GM12878 (cell line): Measurements from ENCODE around the gene MTMR4. TPM values are rescaled to one million over a fixed set of nuclear protein-coding genes. Genes with fewer than 3 reads are reported as not detected.

Experiments
- ATAC-seq: fragments of 200-7000 bp; cut with Tn5 transposase; 3 replicates; pipeline ENCODE4 v1.9.1; 2020; ENCODE audit warnings: mild to moderate bottlenecking, moderate library complexity
- BruUV-seq: library from RNA; stranded (reverse); fragments of 400-500 nt; replicated peaks from 2 replicates; lab custom pipeline; 2021; lab: Mats Ljungman, UMichigan
- CTCF ChIA-PET: fragments of 300-600 bp; sonication (Branson Sonifier 250); formaldehyde crosslinking; extraction: SDS; loops from one replicate; lab custom pipeline; 2021; ENCODE audit warnings: inconsistent platforms; lab: Yijun Ruan, JAX
- POLR2A ChIA-PET: fragments of 350-600 bp; formaldehyde crosslinking; extraction: SDS; loops from one replicate; lab custom pipeline; 2021; ENCODE audit warnings: inconsistent platforms; lab: Charles Lee
- RAD21 ChIA-PET: fragments of 300-600 bp; sonication (Branson Sonifier 250); formaldehyde crosslinking; loops from one replicate; lab custom pipeline; 2023; ENCODE audit warnings: antibody characterized with exemption; ENCODE audit not compliant: unreplicated experiment; lab: Charles Lee
- SMC1A ChIA-PET: fragments of 300-600 bp; sonication (Branson Sonifier 250); formaldehyde crosslinking; loops from one replicate; lab custom pipeline; 2023; ENCODE audit not compliant: unreplicated experiment, uncharacterized antibody; lab: Charles Lee
- DNase-seq: peaks from one replicate; pipeline ENCODE4 v3.0.0-alpha.2; 2011; ENCODE audit warnings: low read depth, low spot score
- FAIRE-seq: peaks from 3 replicates; lab custom pipeline; 2011; peaks lifted over from hg19 to GRCh38; lab: Jason Lieb, UNC
- H2AFZ ChIP-seq: 2 replicates; pipeline ENCODE4 v1.6.0; 2011; ENCODE audit warnings: low read depth, low read length, control low read depth; ENCODE audit not compliant: control insufficient read depth
- H3K27ac ChIP-seq: 2 replicates; pipeline ENCODE4 v1.5.1; 2011; ENCODE audit warnings: control low read depth; ENCODE audit not compliant: control insufficient read depth, insufficient read depth
- H3K27me3 ChIP-seq, 2 experiments: replicated peaks in 1 of 2; 2 replicates each; pipeline versions ENCODE4 v1.6.0 to v1.6.1; 2011; ENCODE audit warnings: low read length in 1 of 2; ENCODE audit not compliant: control insufficient read depth in 2 of 2, insufficient read depth in 2 of 2
- H3K36me3 ChIP-seq, 2 experiments: 2 replicates each; pipeline ENCODE4 v1.5.1; 2011; ENCODE audit warnings: low read length in 1 of 2; ENCODE audit not compliant: control insufficient read depth in 2 of 2, insufficient read depth in 2 of 2
- H3K4me1 ChIP-seq: 2 replicates; pipeline ENCODE4 v1.6.1; 2011; ENCODE audit warnings: mild to moderate bottlenecking, low read length, moderate library complexity, mixed read lengths; ENCODE audit not compliant: control insufficient read depth, insufficient read depth
- H3K4me2 ChIP-seq: 2 replicates; pipeline ENCODE4 v1.6.0; 2011; ENCODE audit warnings: control low read depth; ENCODE audit not compliant: control insufficient read depth, insufficient read depth
- H3K4me3 ChIP-seq: fragments of 200-600 bp; sonication (generic); 2 replicates; pipeline ENCODE4 v1.5.1; 2016
- H3K79me2 ChIP-seq: 2 replicates; pipeline ENCODE4 v1.6.0; 2011; ENCODE audit warnings: low read length; ENCODE audit not compliant: control insufficient read depth, insufficient read depth
- H3K9ac ChIP-seq: 2 replicates; pipeline ENCODE4 v1.8.0; 2011; ENCODE audit warnings: low read length, control low read depth, mixed read lengths; ENCODE audit not compliant: control insufficient read depth, insufficient read depth
- H3K9me3 ChIP-seq: replicated peaks from 3 replicates; pipeline ENCODE4 v1.5.1; 2011; ENCODE audit warnings: mild to moderate bottlenecking, low read length; ENCODE audit not compliant: control insufficient read depth, insufficient read depth
- H4K20me1 ChIP-seq: 2 replicates; pipeline ENCODE4 v1.6.0; 2011; ENCODE audit not compliant: control insufficient read depth, insufficient read depth
- CBX5 ChIP-seq: sonication (generic); IDR thresholded peaks from 2 replicates; pipeline ENCODE4 v1.6.1; 2016; ENCODE audit warnings: low read depth, moderate library complexity, mild to moderate bottlenecking, inconsistent platforms
- CHD1 ChIP-seq: IDR thresholded peaks from 2 replicates; pipeline ENCODE4 v1.6.1; 2012; ENCODE audit warnings: low read depth, low read length, improper control_type of control experiment
- ESRRA ChIP-seq: IDR thresholded peaks from 2 replicates; pipeline ENCODE4 v1.6.1; 2012; ENCODE audit warnings: mild to moderate bottlenecking, low read length, improper control_type of control experiment
- ETV6 ChIP-seq, 2 experiments: fragments of 450-650 bp in 1 of 2; IDR thresholded peaks in 1 of 2; conservative IDR thresholded peaks in 1 of 2; 2 replicates each; pipeline ENCODE4 v1.6.1; 2014; ENCODE audit warnings: antibody characterized with exemption in 1 of 2, borderline replicate concordance in 1 of 2, low read depth in 1 of 2, mild to moderate bottlenecking in 1 of 2, moderate library complexity in 1 of 2
- FOXK2 ChIP-seq: fragments of 450-650 bp; IDR thresholded peaks from 2 replicates; pipeline ENCODE4 v1.6.1; 2017; ENCODE audit warnings: mild to moderate bottlenecking, moderate library complexity
- HCFC1 ChIP-seq: fragments of 150-350 bp; IDR thresholded peaks from 2 replicates; pipeline ENCODE4 v1.6.1; 2014; ENCODE audit warnings: low read length
- KAT2A ChIP-seq: conservative IDR thresholded peaks from 2 replicates; pipeline ENCODE4 v1.6.1; 2011; ENCODE audit warnings: low read depth, low read length; ENCODE audit not compliant: control insufficient read depth
- MYB ChIP-seq: fragments of 150-350 bp; IDR thresholded peaks from 2 replicates; pipeline ENCODE4 v1.6.1; 2014; ENCODE audit warnings: mild to moderate bottlenecking, low read depth, low read length, borderline replicate concordance
- NFIC ChIP-seq: IDR thresholded peaks from 2 replicates; pipeline ENCODE4 v1.6.1; 2012; ENCODE audit warnings: low read depth, mild to moderate bottlenecking, inconsistent platforms, low read length, moderate library complexity
- POLR2A ChIP-seq: IDR thresholded peaks from 2 replicates; pipeline ENCODE4 v1.6.1; 2011; ENCODE audit warnings: low read depth, mild to moderate bottlenecking, low read length
- RBBP5 ChIP-seq: fragments of 200-600 bp; sonication (generic); conservative IDR thresholded peaks from 2 replicates; pipeline ENCODE4 v1.6.1; 2016
- RELA ChIP-seq: fragments of 450-650 bp; IDR thresholded peaks from 2 replicates; pipeline ENCODE4 v1.8.0; 2014; ENCODE audit warnings: borderline replicate concordance; ENCODE audit not compliant: partially characterized antibody
- SMC3 ChIP-seq: IDR thresholded peaks from 2 replicates; pipeline ENCODE4 v1.6.1; 2011; ENCODE audit warnings: low read length, improper control_type of control experiment, borderline replicate concordance
- SREBF2 ChIP-seq: IDR thresholded peaks from 2 replicates; pipeline ENCODE4 v1.6.1; 2012; ENCODE audit warnings: mild to moderate bottlenecking, low read length
- STAT1 ChIP-seq: fragments of 450-650 bp; conservative IDR thresholded peaks from 2 replicates; pipeline ENCODE4 v1.6.1; 2014; ENCODE audit warnings: antibody characterized with exemption, mild to moderate bottlenecking
- WGBS: methylation state at CpG from one replicate; pipeline ENCODE4 v1.1.6; 2016; ENCODE audit warnings: low lambda C conversion rate; ENCODE audit not compliant: insufficient replicate concordance, insufficient coverage; ENCODE audit errors: missing lambda C conversion rate; 5-methylcytosine and 5-hydroxymethylcytosine counted together
- in situ Hi-C: fragments of 300-500 bp; cut with MboI; formaldehyde crosslinking; loops from 9 replicates; pipeline ENCODE4 v1.14.3; 2018; ENCODE audit warnings: mixed read lengths
- intact Hi-C: fragments of 100-400 bp; cut with micrococcal nuclease; formaldehyde crosslinking; loops from one replicate; pipeline ENCODE4 v1.14.2; 2022; ENCODE audit not compliant: unreplicated experiment
- polyA plus RNA-seq, 11 experiments: library from polyadenylated mRNA; depleted of rRNA in 4 of 11; unstranded in 6 of 11; stranded (reverse) in 5 of 11; fragments of >200 nt; fragmentation: Nextera tagmentation in 4 of 11; fragmentation: Illumina TruSeq in 1 of 11; extraction: Ambion mirVana in 4 of 11; extraction: Trizol in 1 of 11; gene quantifications; 1 replicate in 1 of 11; 2 replicates in 10 of 11; pipeline versions ENCODE4 v1.2.1 to v1.2.3, GENCODE V29; 2011 to 2016; ENCODE audit warnings: inconsistent platforms in 2 of 11, missing spikeins in 2 of 11, low read depth in 1 of 11
- total RNA-seq, 4 experiments: library from RNA; depleted of rRNA in 3 of 4; stranded (reverse); fragments of >200 nt in 3 of 4; fragmentation: Illumina TruSeq in 1 of 4; extraction: Trizol in 1 of 4; gene quantifications; 2 replicates each; pipeline versions ENCODE4 v1.2.1 to v1.2.3, GENCODE V29; 2013 to 2021
- TF ChIP-seq, protein P1 (sequence below): IDR thresholded peaks from 2 replicates; pipeline ENCODE4 v1.6.1; 2011; ENCODE audit warnings: low read depth, mild to moderate bottlenecking, low read length, moderate library complexity, borderline replicate concordance; ENCODE audit errors: extremely low read depth
- TF ChIP-seq, protein P2 (sequence below): fragments of 450-650 bp; IDR thresholded peaks from 2 replicates; pipeline ENCODE4 v1.6.1; 2017; ENCODE audit warnings: mild to moderate bottlenecking, low read depth, inconsistent platforms; ENCODE audit not compliant: poor library complexity, severe bottlenecking
- TF ChIP-seq, protein P3 (sequence below): fragments of 450-650 bp; conservative IDR thresholded peaks from 2 replicates; pipeline ENCODE4 v1.6.1; 2017; ENCODE audit warnings: mild to moderate bottlenecking, moderate library complexity

MTMR4 gene
- total and polyA plus RNA-seq, 10 of the 15 experiments (the other 5 are each of a cell fraction or from before 2014, with no cell fraction given) = 12.8 to 127 (median 53.2) TPM

DNA sequence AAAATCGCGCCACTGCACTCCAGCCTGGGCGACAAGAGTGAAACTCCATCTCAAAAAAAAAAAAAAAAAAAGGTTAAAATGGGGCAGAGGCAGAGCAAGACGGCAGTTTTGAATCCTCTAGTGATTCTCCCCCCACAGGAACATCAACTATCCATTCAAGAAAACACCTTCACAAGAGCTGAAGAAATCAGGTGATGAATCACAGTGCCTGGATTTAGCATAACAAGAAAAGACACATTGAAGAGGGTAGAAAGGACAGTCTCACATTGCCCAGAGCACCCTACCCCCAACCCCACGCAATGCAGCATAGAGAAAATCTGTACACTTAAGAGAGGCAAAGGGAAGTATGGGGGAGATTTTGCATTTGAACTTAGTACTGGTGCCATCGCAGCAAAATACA is 68.4 kb downstream of the MTMR4 start:
- Histone ChIP-seq H3K27me3 (no peaks in the 10 kb centered on the region), H3K9ac (no peak overlapping the region), H3K9me3 (no peaks in the 10 kb centered on the region), H3K4me1 (no peaks in the 10 kb centered on the region), H3K4me3 (no peak overlapping the region), H4K20me1 (no peaks in the 10 kb centered on the region), H3K79me2 (no peaks in the 10 kb centered on the region), H2AFZ (no peak overlapping the region), H3K36me3 (no peaks in the 10 kb centered on the region), H3K4me2 (no peak overlapping the region), H3K27ac (no peak overlapping the region)
- SMC1A ChIA-PET = interaction anchor here (0.8 to 5.0 kb wide), 4 partner anchors 129 to 197 kb away, joined by 3 to 45 read pairs (median 3); no protein-coding TSS in a partner anchor
- DNase-seq (no peak), ATAC-seq (no peak), FAIRE-seq (no peak)
- POLR2A ChIA-PET = interaction anchor here (0.7 kb wide), 1 partner anchor 126 kb away, joined by 5 read pairs; no protein-coding TSS in a partner anchor
- in situ Hi-C loops = loop anchor here (5.0 kb wide), 1 partner anchor 129 kb away; no protein-coding TSS in a partner anchor
- BruUV-seq = no TSS peak
- CTCF ChIA-PET = interaction anchor here (0.6 to 6.7 kb wide), 9 partner anchors 28 to 246 kb away, joined by 3 to 40 read pairs (median 9); partner anchors contain the start of gene RNF43
- RAD21 ChIA-PET = interaction anchor here (1.0 to 3.6 kb wide), 6 partner anchors 13 to 246 kb away, joined by 3 to 31 read pairs (median 6); partner anchors contain the start of gene RNF43
- 64% methylated on average over 4 of the region's 6 CpGs for WGBS
- TF ChIP-seq, protein P1, sequence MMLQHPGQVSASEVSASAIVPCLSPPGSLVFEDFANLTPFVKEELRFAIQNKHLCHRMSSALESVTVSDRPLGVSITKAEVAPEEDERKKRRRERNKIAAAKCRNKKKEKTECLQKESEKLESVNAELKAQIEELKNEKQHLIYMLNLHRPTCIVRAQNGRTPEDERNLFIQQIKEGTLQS = no peak
- TF ChIP-seq MYB (no peak), HCFC1 (no peak), CBX5 (no peak), SMC3 (no peak), ETV6 (conservative IDR thresholded peaks at IDR 0.05 in 1 of 2, IDR thresholded peaks at IDR 0.05 in 1 of 2; ENCODE audit: borderline replicate concordance in 1 of 2, low read depth in 1 of 2) (no peak), POLR2A (no peak), KAT2A (no peak), SREBF2 (no peak), RELA (no peak), FOXK2 (no peak), RBBP5 (no peak), ESRRA (no peak), CHD1 (no peak), STAT1 (no peak), NFIC (no peak)
- TF ChIP-seq, protein P2, sequence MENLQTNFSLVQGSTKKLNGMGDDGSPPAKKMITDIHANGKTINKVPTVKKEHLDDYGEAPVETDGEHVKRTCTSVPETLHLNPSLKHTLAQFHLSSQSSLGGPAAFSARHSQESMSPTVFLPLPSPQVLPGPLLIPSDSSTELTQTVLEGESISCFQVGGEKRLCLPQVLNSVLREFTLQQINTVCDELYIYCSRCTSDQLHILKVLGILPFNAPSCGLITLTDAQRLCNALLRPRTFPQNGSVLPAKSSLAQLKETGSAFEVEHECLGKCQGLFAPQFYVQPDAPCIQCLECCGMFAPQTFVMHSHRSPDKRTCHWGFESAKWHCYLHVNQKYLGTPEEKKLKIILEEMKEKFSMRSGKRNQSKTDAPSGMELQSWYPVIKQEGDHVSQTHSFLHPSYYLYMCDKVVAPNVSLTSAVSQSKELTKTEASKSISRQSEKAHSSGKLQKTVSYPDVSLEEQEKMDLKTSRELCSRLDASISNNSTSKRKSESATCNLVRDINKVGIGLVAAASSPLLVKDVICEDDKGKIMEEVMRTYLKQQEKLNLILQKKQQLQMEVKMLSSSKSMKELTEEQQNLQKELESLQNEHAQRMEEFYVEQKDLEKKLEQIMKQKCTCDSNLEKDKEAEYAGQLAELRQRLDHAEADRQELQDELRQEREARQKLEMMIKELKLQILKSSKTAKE = no peak
- TF ChIP-seq, protein P3, sequence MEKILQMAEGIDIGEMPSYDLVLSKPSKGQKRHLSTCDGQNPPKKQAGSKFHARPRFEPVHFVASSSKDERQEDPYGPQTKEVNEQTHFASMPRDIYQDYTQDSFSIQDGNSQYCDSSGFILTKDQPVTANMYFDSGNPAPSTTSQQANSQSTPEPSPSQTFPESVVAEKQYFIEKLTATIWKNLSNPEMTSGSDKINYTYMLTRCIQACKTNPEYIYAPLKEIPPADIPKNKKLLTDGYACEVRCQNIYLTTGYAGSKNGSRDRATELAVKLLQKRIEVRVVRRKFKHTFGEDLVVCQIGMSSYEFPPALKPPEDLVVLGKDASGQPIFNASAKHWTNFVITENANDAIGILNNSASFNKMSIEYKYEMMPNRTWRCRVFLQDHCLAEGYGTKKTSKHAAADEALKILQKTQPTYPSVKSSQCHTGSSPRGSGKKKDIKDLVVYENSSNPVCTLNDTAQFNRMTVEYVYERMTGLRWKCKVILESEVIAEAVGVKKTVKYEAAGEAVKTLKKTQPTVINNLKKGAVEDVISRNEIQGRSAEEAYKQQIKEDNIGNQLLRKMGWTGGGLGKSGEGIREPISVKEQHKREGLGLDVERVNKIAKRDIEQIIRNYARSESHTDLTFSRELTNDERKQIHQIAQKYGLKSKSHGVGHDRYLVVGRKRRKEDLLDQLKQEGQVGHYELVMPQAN = no peak
- TF ChIP-seq, all 136 proteins: peak for 0
- intact Hi-C loops = no loop called here
